ENCODE results near the gene EPHB6.

DNA sequence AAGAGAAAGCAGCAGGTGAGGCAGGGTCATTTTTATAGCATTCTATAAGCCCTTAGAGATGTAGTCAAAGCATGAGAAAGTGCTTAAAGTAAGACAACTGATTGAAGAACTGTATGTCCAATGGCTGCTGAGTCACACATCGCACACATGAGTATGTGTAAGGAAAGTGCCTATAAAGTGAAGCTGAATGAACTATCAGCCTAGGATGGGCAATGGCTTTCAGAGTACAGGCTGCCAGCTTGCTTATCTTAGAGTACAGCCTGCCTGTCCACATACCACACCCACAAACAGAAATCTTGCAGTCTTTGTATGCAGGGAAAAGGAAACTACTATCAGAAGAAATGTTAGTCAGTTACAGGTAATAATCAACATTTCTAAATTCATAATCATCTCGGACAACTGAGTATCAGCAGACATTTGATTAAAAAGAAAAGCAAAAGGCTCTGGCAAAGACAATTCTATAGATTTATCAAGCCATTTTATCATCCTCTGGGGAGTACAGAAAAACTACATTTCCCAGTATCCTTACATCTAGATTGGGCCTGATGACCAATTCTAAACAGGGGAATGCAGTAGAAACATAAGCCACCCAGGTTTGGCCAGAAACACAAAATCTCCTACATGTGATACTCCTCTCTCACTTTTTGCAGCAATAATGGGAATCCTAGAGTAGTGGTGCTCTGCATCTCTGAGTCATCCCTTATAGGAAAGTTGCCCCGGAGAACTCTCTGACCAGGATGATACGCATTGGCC, 16.2 kb upstream of the EPHB6 start:
- TF ChIP-seq CTCF (IDR thresholded peaks at IDR 0.05; ENCODE audit: insufficient read depth, low read length), result no peak
- no peak for TF ChIP-seq POLR2AphosphoS5 (IDR thresholded peaks at IDR 0.05; ENCODE audit: low read depth)
